Activated T-cell treated with anti-CD3 and anti-CD28 coated beads, Interleukin-2, amount 50 U/mL, for 72 hours (primary cell): Measurements from ENCODE around the gene SLC17A2. TPM values are rescaled to one million over a fixed set of nuclear protein-coding genes. Genes with fewer than 3 reads are reported as not detected.
"Not testable (repeated sequence)": the region's sequence is repeated elsewhere in the genome, so short reads cannot be mapped to it uniquely, and the experiment has no call there.

Experiments
- ATAC-seq, 2 donors: fragments of 150-1000 bp; cut with Tn5 transposase; replicated peaks in 1 of 2; 2 replicates each; pipeline ENCODE4 v1.10.0; 2021; ENCODE audit warnings: moderate library complexity in 2 of 2, mild to moderate bottlenecking in 1 of 2
- DNase-seq, 2 donors: peaks; one replicate each; pipeline ENCODE4 v3.0.0; 2021 to 2022; ENCODE audit warnings: mixed read lengths in 1 of 2
- H3K27ac Mint-ChIP-seq: one replicate; pipeline ENCODE4 v1.8.0; 2022; ENCODE audit warnings: mild to moderate bottlenecking, moderate library complexity, mixed read lengths
- H3K27me3 Mint-ChIP-seq: one replicate; pipeline ENCODE4 v1.8.0; 2022; ENCODE audit warnings: low read depth, mixed read lengths
- H3K36me3 Mint-ChIP-seq, 2 donors: one replicate each; pipeline ENCODE4 v1.8.0; 2022; ENCODE audit warnings: mixed read lengths in 2 of 2, mild to moderate bottlenecking in 1 of 2; ENCODE audit not compliant: insufficient read depth in 2 of 2
- H3K4me1 Mint-ChIP-seq: one replicate; pipeline ENCODE4 v1.8.0; 2022; ENCODE audit warnings: low read depth, mixed read lengths
- H3K4me3 Mint-ChIP-seq, 2 donors: one replicate each; pipeline ENCODE4 v1.8.0; 2022; ENCODE audit warnings: mild to moderate bottlenecking in 2 of 2, mixed read lengths in 2 of 2, moderate library complexity in 2 of 2
- H3K9me3 Mint-ChIP-seq, 2 donors: one replicate each; pipeline ENCODE4 v1.8.0; 2022; ENCODE audit warnings: mixed read lengths in 2 of 2
- total RNA-seq, 2 donors: library from RNA; stranded (reverse); gene quantifications; one replicate each; pipeline ENCODE4 v1.2.3, GENCODE V29; 2022

The SLC17A2 gene
- total RNA-seq, 2 donors from 2014 or later: not detected

DNA sequence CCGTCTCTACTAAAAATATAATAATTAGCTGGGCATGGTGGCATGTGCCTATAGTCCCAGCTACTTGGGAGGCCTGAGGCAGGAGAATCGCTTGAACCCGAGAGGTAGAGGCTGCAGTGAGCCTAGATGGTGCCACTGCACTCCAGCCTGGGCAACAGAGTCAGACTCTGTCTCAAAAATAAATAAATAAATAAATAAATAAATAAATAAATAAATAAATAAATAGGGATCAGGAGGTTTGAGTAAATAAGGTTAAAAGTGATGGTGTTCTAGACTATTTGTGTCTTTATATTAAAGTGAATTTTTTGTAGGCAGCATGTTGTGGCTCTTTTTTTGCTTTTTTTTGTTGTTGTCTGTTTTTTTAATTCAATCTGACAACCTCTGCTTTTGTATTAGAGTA lies 17.0 kb upstream of the SLC17A2 start:
- H3K4me1 Mint-ChIP-seq: peaks cover 30% of the 10 kb centered on the region
- not testable (repeated sequence) for H3K36me3 Mint-ChIP-seq, H3K9me3 Mint-ChIP-seq, H3K27ac Mint-ChIP-seq, ATAC-seq, H3K27me3 Mint-ChIP-seq, DNase-seq, H3K4me3 Mint-ChIP-seq

DNA sequence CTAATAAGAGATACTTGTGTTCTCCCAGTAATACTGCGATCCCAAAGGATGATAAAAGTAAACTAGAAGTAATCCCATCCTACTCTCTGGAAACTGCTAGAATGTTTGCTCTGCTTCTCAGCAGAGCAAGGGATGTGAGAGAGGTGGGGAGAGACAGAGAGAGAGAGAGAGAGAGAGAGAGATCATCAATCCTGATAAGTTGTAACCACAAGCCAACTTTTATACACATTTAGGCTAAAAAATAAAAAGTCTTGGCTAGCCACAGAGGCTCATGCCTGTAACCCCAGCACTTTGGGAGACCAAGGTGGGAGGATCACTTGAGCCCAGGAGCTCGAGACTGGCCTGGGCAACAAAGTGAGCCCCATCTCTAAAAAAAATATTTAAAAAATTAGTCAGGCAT lies 16.1 kb upstream of the SLC17A2 start:
- Mint-ChIP-seq H3K27me3 (peaks cover 6% of the 10 kb centered on the region), H3K9me3 (peaks cover 5 to 6% of the 10 kb centered on the region in 2 donors), H3K4me3 (peak overlapping the region; percentile 33 to 49), H3K27ac (peak overlapping the region; percentile 87), H3K36me3 (peaks cover 5 to 8% of the 10 kb centered on the region in 2 donors), H3K4me1 (peaks cover 30% of the 10 kb centered on the region)
- no peak for DNase-seq
- ATAC-seq: no peak

DNA sequence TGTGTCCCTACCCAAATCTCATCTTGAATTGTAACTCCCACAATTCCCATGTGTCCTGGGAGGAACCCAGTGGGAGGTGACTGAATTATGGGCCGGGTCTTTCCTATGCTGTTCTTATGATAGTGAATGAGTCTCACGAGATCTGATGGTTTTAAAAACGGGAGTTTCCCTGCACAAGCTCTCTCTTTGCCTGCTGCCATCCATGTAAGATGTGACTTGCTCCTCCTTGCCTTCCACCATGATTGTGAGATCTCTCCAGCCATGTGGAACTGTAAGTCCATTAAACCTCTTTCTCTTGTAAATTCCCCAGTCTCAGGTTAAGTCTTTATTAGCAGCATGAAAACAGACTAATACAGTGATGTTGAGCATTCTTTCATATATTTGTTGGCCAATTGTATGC lies 15.2 kb upstream of the SLC17A2 start:
- ATAC-seq, H3K9me3 Mint-ChIP-seq, DNase-seq, H3K27me3 Mint-ChIP-seq, H3K36me3 Mint-ChIP-seq: not testable (repeated sequence)
- Mint-ChIP-seq H3K27ac (peak overlapping the region; percentile 33), H3K4me1 (peaks cover 35% of the 10 kb centered on the region), H3K4me3 (peak overlapping the region in 1 of 2 donors; percentile 11)

DNA sequence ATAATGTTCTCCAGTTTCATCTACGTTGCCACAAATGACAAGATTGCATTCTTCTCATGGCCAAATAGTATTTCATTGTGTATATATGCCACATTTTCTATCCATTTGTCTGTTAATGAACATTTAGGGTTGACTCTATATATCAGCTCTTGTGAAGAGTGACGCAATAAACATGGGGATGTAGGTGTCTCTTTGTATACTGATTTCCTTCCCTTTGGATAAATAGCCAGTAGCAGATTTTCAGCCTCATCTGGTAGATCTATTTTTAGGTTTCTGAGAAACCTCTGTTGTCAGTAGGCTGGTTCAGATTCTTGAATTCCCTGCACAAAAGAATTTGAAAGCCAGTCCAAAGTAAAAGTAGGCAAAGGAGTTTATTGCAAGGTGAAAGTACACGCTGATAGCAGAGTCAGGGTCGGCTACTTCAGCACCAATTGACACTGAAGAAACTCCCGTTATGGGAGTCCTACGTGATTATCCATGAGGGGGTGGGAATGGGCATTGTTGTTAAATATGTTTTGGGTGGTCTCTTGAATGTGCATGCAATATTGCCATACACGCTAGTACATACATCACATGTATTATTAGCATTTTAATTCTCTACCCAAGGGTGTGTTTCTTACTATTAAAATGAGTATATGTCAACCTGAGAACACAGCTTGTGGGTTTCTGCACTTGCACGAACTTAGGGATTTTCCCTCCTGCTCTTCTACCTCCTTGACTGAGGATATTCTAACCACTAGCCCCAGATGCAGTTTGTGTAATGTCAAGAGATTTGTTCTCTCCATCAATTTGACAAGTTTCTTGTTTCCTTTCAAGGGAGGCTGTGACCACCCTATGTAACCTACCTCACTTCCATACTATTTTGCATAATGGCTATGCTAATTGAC lies 14.4 kb upstream of the SLC17A2 start:
- Mint-ChIP-seq H3K4me1 (peaks cover 40% of the 10 kb centered on the region), H3K27me3 (peaks cover 6% of the 10 kb centered on the region), H3K36me3 (peaks cover 5 to 8% of the 10 kb centered on the region in 2 donors), H3K9me3 (peaks cover 5 to 6% of the 10 kb centered on the region in 2 donors), H3K27ac (peak overlapping the region; percentile 33), H3K4me3 (peak overlapping the region; percentile 11 to 44)
- ATAC-seq (peak; percentile 92), DNase-seq (peak in 1 of 2 donors; percentile 43)

DNA sequence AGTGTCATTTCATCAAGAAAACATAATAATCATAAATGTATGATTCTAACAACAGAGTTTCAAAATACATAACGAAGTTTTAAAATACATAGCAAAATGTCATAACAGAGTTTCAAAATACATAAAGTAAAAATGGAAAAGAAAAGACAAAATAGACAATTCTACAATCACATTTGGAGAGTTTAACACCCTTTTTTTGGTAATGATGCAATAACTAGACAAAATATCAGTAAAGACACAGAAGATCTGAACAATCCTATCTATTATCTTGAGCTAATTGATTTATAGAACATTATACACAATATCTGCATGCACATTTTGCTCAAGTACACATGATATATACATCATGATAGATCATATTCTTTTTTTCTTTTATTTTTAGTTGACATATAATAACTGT lies 13.4 kb upstream of the SLC17A2 start:
- Mint-ChIP-seq H3K27me3 (peaks cover 6% of the 10 kb centered on the region), H3K4me1 (peaks cover 43% of the 10 kb centered on the region), H3K4me3 (no peak overlapping the region), H3K36me3 (peaks cover 5 to 8% of the 10 kb centered on the region in 2 donors), H3K27ac (no peak overlapping the region), H3K9me3 (peaks cover 5 to 6% of the 10 kb centered on the region in 2 donors)
- ATAC-seq: no peak
- DNase-seq: no peak

DNA sequence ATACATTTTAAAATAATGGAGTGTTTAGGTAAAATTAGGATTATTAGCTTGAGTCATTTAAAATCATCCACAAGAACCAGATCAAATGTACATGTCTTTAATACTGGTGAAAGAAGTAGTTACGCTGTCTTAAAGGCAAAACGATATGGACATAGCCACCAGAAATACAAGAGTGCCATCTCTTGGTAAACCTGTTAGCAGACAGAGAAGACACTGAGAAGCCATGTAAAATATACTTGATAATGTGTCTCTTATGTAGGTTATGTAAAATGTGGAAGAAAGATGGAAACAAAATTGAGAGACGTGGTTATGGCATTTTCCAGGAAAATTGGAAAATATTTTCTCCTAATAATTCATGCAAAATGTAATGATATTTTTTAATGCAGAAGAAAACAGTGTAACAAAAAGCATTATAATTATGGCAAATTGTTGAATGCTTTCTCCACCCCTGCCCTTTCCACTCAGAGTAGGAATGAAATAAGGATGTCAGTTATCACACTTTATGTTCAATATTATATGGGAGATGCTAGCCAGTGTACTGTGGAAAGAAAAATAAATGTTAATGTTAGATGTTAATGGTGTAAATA lies 12.2 kb upstream of the SLC17A2 start:
- Mint-ChIP-seq H3K27ac (no peak overlapping the region), H3K36me3 (peaks cover 5 to 8% of the 10 kb centered on the region in 2 donors), H3K4me1 (peaks cover 43% of the 10 kb centered on the region), H3K27me3 (peaks cover 6% of the 10 kb centered on the region), H3K4me3 (no peak overlapping the region), H3K9me3 (peaks cover 5 to 6% of the 10 kb centered on the region in 2 donors)
- ATAC-seq: peak; percentile 53 to 63
- no peak for DNase-seq

DNA sequence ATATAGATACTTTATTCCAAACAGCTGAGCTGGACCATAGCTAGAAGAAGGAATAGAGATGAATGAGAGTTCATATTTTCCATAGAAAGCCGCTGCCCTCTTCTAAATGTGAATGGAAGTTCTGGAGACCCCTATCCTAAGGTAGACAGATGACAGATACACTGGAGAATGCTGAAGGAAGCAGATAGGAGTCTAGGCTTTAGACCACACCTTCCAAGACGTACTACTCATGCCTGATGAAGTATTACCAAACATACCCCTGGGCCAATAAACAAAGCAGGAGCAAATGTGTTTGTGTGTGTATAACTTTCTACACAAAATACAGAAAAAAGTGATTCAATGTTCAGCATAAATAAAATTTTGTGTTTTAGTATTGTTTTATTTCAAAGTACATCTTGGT lies 9.1 kb upstream of the SLC17A2 start:
- no peak overlapping the region for H3K27ac Mint-ChIP-seq
- no peak overlapping the region for H3K4me3 Mint-ChIP-seq
- no peaks in the 10 kb centered on the region for H3K9me3 Mint-ChIP-seq
- no peaks in the 10 kb centered on the region for H3K36me3 Mint-ChIP-seq
- H3K27me3 Mint-ChIP-seq: peaks cover 5% of the 10 kb centered on the region
- no peak for ATAC-seq
- no peak for DNase-seq
- H3K4me1 Mint-ChIP-seq: peaks cover 19% of the 10 kb centered on the region

DNA sequence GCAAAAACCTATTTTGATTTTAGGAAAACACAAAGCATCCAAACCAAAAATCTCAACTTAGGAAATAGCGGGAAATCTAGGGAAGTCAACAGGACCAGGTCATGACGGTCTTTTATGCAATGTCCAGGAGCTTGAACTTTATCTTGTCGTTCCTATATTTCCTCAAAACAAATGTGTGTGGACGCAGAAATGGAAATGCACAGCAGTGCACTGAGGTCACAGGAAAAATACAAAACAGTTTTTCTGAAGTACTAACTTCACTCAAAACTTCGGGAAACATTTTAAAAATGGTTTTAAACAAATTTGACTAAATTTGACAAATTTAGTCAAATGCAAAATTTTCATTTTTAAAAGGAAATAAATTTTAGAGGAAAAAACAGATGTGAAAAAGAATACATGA lies 5.5 kb upstream of the SLC17A2 start:
- no peaks in the 10 kb centered on the region for H3K9me3 Mint-ChIP-seq
- DNase-seq (no peak), ATAC-seq (no peak)
- H3K27me3 Mint-ChIP-seq: no peaks in the 10 kb centered on the region
- peaks cover 18% of the 10 kb centered on the region for H3K4me1 Mint-ChIP-seq
- no peak overlapping the region for H3K27ac Mint-ChIP-seq
- H3K4me3 Mint-ChIP-seq: no peak overlapping the region
- H3K36me3 Mint-ChIP-seq: no peaks in the 10 kb centered on the region

DNA sequence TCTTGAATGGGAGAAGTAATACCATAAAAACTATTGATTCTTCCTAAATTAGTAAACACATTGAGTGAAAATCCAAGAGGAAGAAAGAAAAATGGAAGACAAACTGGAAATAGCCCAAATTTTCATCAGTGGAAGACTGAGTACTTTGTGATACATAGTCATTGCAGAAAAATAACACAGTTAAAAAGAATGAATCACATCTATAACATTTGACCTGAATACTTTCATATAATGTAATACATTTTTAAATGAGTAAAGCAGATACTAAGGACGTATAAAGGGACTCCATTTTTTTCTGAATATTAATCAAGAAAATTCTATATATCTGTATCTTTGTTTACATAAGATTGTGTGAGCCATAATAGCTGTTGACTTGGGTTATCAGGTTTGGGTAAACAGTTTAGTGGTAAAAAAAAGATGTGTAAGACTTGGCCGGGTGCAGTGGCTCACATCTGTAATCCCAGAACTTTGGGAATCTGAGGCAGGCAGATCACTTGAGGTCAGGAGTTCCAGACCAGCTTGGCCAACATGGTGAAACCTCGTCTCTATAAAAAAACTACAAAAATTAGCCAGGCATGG lies 4.3 kb upstream of the SLC17A2 start:
- no peak for DNase-seq
- H3K27me3 Mint-ChIP-seq: no peaks in the 10 kb centered on the region
- peaks cover 12% of the 10 kb centered on the region for H3K4me1 Mint-ChIP-seq
- peak overlapping the region; percentile 3 for H3K27ac Mint-ChIP-seq
- no peak overlapping the region for H3K4me3 Mint-ChIP-seq
- no peaks in the 10 kb centered on the region for H3K9me3 Mint-ChIP-seq
- H3K36me3 Mint-ChIP-seq: no peaks in the 10 kb centered on the region
- ATAC-seq: no peak

DNA sequence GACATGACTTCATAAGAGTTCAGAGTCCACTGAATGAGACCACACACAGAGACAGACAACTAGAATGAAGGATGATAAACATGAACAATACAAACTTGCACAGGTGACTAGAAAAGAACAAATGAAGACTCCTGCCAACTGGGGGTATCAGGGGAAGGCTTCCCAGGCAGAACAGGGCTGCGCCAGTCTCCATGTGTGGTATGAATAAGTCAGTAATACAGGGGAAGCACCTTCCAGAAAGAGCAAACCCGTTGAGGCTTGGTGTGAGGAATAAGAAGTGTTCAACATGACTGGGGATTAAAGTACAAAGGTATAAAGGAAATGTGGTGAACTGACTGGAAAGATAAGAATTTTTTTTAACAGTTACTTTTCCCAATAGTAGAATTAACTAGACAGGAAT lies 3.7 kb upstream of the SLC17A2 start:
- ATAC-seq (peak in 1 of 2 donors; percentile 43), DNase-seq (no peak)
- Mint-ChIP-seq H3K36me3 (no peaks in the 10 kb centered on the region), H3K4me3 (no peak overlapping the region), H3K27ac (no peak overlapping the region), H3K4me1 (peaks cover 13% of the 10 kb centered on the region), H3K9me3 (no peaks in the 10 kb centered on the region), H3K27me3 (no peaks in the 10 kb centered on the region)

DNA sequence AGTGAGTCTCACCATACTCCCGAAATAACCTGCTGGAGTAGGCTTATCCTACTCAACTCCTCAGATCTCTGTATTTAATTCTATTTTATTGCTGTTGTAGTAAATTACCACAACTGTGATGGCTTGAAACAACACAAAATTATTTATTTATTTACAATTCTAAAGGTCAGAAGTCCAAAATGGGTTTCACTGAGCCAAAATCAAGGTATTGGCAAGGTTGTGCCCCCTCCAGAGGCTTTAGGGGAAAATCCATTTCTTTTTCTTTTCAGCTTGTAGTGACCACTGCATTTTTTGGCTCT lies 869 bp upstream of the SLC17A2 start:
- peaks cover 31% of the 10 kb centered on the region for H3K4me1 Mint-ChIP-seq
- no peaks in the 10 kb centered on the region for H3K9me3 Mint-ChIP-seq
- H3K36me3 Mint-ChIP-seq: no peaks in the 10 kb centered on the region
- H3K4me3 Mint-ChIP-seq: no peak overlapping the region
- ATAC-seq (no peak), DNase-seq (no peak)
- H3K27me3 Mint-ChIP-seq: no peaks in the 10 kb centered on the region
- no peak overlapping the region for H3K27ac Mint-ChIP-seq

DNA sequence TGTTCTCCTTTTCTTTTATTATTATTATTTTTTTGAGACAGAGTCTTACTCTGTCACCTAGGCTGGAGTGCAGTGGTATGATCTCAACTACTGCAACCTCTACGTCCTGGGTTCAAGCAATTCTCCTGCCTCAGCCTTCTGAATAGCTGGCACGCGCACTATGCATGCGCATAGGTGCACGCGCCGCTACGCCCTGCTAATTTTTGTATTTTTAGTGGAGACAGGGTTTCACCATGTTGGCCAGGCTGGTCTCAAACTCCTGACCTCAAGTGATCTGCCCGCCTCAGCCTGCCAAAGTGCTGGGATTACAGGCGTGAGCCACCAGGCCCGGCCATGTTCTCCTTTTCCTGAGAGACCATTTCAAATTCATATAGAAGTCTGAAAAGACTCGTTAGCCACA lies 706 bp downstream of the SLC17A2 start:
- not testable (repeated sequence) for H3K27ac Mint-ChIP-seq

DNA sequence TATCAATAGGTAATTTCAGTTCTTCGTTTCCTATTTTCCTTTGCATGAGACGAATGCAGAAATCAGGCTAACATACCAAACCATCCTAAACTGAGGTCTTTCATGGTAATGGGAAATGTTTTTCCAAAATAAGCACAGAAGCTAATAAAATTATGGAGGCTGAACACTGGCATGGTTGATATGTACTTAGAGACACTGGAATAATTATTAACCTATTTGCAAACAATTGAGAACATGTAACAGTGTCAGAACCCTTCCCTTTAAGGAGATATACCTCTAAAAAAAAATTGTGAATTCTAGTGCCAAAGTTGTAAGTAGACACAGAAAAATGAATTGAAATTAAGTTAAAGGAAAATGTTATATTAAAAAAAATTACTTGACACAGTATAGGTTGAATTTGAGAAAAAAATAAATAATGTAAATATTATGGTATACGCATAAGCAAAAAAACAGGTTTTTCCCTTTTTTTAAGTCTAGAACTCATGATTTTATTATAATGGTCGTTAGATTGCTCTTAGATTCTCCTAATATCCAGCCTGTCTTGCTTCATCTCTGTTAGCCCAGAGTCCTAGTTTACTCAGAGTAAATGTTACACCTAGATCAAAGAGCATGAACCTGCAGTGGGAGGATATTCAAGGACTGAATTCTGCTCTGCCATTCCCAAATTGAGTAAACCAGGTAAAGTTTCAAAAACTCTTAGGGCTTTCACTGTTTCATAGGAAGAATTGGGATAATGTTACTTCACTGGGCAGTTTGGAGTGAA lies 1.7 kb downstream of the SLC17A2 start:
- Mint-ChIP-seq H3K4me3 (no peak overlapping the region), H3K9me3 (no peaks in the 10 kb centered on the region)

More for the DNA sequence above, 706 bp downstream of the SLC17A2 start:
- not testable (repeated sequence) for H3K9me3 Mint-ChIP-seq, ATAC-seq, DNase-seq, H3K4me3 Mint-ChIP-seq, H3K27me3 Mint-ChIP-seq, H3K36me3 Mint-ChIP-seq
- H3K4me1 Mint-ChIP-seq: peaks cover 31% of the 10 kb centered on the region

More for the DNA sequence above, 1.7 kb downstream of the SLC17A2 start:
- no peaks in the 10 kb centered on the region for H3K27me3 Mint-ChIP-seq
- H3K27ac Mint-ChIP-seq: no peak overlapping the region
- no peak for DNase-seq
- no peaks in the 10 kb centered on the region for H3K36me3 Mint-ChIP-seq
- no peak for ATAC-seq
- peaks cover 21% of the 10 kb centered on the region for H3K4me1 Mint-ChIP-seq
